Testis (tissue), 5 donors: ENCODE data around the gene TLX1. TPM values are rescaled to one million over a fixed set of nuclear protein-coding genes. Genes with fewer than 3 reads are reported as not detected.

Experiments
- DNase-seq: peaks from one replicate; pipeline ENCODE4 v3.0.0-alpha.2; 2019
- H3K27ac ChIP-seq, 2 donors: fragments of 200-600 bp; sonication (generic); one replicate each; pipeline ENCODE4 v1.5.1; 2019
- H3K27me3 ChIP-seq: fragments of 200-600 bp; sonication (generic); one replicate; pipeline ENCODE4 v1.5.1; 2019
- H3K36me3 ChIP-seq: fragments of 200-600 bp; sonication (generic); one replicate; pipeline ENCODE4 v1.5.1; 2017; ENCODE audit warnings: low read depth; ENCODE audit errors: missing control alignments
- H3K4me1 ChIP-seq: fragments of 200-600 bp; sonication (generic); one replicate; pipeline ENCODE4 v1.5.1; 2019
- H3K4me3 ChIP-seq, 2 donors: fragments of 200-600 bp; sonication (generic); one replicate each; pipeline ENCODE4 v1.5.1; 2017 to 2019
- H3K9me3 ChIP-seq: fragments of 200-600 bp; sonication (generic); one replicate; pipeline ENCODE4 v1.5.1; 2017
- POLR2A ChIP-seq: fragments of 450-650 bp; IDR thresholded peaks from one replicate; pipeline ENCODE4 v1.6.1; 2017; ENCODE audit warnings: antibody characterized with exemption, mild to moderate bottlenecking, moderate library complexity
- WGBS, 2 donors: methylation state at CpG; one replicate each; pipeline ENCODE4 v1.1.5; 2018; 5-methylcytosine and 5-hydroxymethylcytosine counted together
- intact Hi-C: fragments of 100-400 bp; cut with DNase I; formaldehyde crosslinking; loops from one replicate; pipeline ENCODE4 v1.15.1; 2023; ENCODE audit warnings: low total_unique reads
- long read RNA-seq, 2 donors: transcript quantifications; one replicate each; lab custom pipeline, GENCODE V29; 2026
- polyA plus RNA-seq: library from polyadenylated mRNA; stranded (reverse); fragments of 350-450 nt; fragmentation: Illumina TruSeq; extraction: RNeasy Lipid Tissue Mini Kit (QIAGEN cat#74804); gene quantifications from one replicate; pipeline ENCODE4 v1.2.3, GENCODE V29; 2014; ENCODE audit warnings: low read depth, low replicate concordance; ENCODE audit not compliant: insufficient read depth
- total RNA-seq, 2 donors: library from RNA; depleted of rRNA; stranded (reverse); fragments of >200 nt; gene quantifications; one replicate each; pipeline ENCODE4 v1.2.3, GENCODE V29; 2016
- TF ChIP-seq, protein P1 (sequence below), 3 experiments: fragments of 450-650 bp in 2 of 3; fragments of 200-600 bp in 1 of 3; sonication (generic) in 1 of 3; IDR thresholded peaks; one replicate each; pipeline ENCODE4 v1.5.1; 2016 to 2019; ENCODE audit warnings: antibody characterized with exemption in 3 of 3, mild to moderate bottlenecking in 2 of 3, moderate library complexity in 1 of 3

TLX1 gene
- 1 to 10 TPM in 1 of 2 donors, under 1 TPM in 1; 0.99 to 1.7 TPM for total RNA-seq
- polyA plus RNA-seq, result 0.44 TPM
- long read RNA-seq, donor 1, result 0 reads
- long read RNA-seq, donor 2, result 0 reads

DNA sequence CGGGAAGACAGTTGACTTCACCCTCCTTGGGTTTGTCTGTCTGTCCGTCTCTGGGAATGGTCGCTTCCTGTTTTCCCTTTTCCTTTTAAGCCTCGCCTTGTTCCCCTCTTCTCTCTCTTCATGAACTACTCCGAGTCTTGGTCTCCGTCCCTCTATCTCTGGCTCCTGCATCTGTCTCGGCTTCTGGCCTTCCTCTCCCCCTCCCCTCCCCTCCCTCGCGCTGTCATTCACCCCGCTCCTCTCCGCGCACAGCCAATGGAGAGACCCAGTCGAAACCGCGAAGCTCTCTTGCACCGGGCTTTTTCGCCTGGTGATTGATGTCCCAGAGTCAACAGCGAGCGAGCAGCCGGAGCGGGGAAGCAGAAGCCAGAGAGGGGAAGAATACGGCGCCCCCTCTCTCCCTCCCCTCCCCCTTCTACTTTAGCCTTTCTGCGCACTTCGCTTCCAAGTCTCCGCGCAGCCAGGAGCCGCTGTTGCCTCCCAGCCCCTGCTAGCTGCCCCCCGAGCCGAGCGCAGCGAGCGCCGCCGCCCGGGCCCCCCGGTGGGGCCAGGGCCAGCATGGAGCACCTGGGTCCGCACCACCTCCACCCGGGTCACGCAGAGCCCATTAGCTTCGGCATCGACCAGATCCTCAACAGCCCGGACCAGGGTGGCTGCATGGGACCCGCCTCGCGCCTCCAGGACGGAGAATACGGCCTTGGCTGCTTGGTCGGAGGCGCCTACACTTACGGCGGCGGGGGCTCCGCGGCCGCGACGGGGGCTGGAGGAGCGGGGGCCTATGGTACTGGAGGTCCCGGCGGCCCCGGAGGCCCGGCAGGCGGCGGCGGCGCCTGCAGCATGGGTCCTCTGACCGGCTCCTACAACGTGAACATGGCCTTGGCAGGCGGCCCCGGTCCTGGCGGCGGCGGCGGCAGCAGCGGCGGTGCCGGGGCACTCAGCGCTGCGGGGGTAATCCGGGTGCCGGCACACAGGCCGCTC lies at the start of gene TLX1:
Gene TLX1 (plus strand): TSS at position 317 of the 978 bp plus-strand sequence. CDS start 242 bp downstream, at position 559.
- intact Hi-C loops, result no loop called here
- no peak within 1 kb of the TSS for H3K27ac ChIP-seq
- no peaks in the 10 kb centered on the region for H3K9me3 ChIP-seq
- no peak for DNase-seq
- TF ChIP-seq POLR2A, result no peak
- TF ChIP-seq, protein P1, sequence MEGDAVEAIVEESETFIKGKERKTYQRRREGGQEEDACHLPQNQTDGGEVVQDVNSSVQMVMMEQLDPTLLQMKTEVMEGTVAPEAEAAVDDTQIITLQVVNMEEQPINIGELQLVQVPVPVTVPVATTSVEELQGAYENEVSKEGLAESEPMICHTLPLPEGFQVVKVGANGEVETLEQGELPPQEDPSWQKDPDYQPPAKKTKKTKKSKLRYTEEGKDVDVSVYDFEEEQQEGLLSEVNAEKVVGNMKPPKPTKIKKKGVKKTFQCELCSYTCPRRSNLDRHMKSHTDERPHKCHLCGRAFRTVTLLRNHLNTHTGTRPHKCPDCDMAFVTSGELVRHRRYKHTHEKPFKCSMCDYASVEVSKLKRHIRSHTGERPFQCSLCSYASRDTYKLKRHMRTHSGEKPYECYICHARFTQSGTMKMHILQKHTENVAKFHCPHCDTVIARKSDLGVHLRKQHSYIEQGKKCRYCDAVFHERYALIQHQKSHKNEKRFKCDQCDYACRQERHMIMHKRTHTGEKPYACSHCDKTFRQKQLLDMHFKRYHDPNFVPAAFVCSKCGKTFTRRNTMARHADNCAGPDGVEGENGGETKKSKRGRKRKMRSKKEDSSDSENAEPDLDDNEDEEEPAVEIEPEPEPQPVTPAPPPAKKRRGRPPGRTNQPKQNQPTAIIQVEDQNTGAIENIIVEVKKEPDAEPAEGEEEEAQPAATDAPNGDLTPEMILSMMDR (IDR thresholded peaks at IDR 0.05), result no peak
- WGBS, 2 donors, result 2 to 3% methylated on average over 35 to 78 of the region's 83 CpGs
- no peaks in the 10 kb centered on the region for H3K36me3 ChIP-seq
- H3K4me1 ChIP-seq, result peaks cover 8% of the 10 kb centered on the region
- H3K4me3 ChIP-seq, result peak within 1 kb of the TSS; percentile 5 to 33
- no peaks in the 10 kb centered on the region for H3K27me3 ChIP-seq

DNA sequence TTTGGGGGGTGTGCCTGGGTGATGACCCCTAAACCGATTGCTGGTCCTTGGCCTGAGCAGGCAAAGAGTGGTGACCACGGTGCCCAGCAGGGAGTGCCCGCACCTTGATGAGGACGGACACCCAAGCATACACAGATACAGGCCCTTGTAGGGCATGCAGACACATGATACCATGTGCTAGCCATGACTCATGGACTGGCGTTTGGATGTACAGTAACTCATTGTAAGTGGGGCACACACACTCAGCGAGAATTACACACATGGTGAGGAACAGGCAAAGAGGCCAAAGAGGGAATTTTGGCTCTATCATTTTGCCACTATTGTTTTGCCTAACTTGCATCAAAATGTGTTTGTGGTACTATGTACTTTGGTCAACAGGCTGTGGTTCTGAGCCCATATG lies 45.3 kb upstream of the TLX1 start:
- Histone ChIP-seq H3K27me3 (no peaks in the 10 kb centered on the region), H3K27ac (no peak overlapping the region), H3K4me1 (no peaks in the 10 kb centered on the region), H3K36me3 (no peaks in the 10 kb centered on the region), H3K9me3 (no peaks in the 10 kb centered on the region), H3K4me3 (no peak overlapping the region)
- no peak for DNase-seq
- 81 to 84% methylated on average over 6 of the region's 6 CpGs for WGBS, 2 donors
- TF ChIP-seq, protein P1 (IDR thresholded peaks at IDR 0.05), result no peak
- no peak for TF ChIP-seq POLR2A
- intact Hi-C loops, result no loop called here

DNA sequence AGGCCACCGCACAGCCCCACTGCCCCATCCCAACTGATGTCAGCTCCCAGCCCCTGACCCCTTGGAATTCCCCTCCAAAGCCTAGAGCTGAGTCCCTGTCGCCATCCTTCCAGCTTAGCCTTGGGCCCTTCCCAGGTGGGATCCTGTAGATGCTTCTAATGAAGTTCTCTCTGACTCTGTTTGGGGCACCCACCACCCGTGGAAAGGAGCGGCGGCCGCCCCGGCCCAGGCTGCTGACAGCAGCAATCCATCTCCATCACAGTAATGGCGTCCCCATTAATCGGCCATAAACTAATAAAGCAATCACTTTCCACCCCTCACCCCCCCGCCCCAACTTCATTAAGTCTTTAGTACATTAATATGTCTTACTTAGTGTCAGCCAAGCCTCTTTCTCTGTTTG lies 43.7 kb upstream of the TLX1 start:
- no peaks in the 10 kb centered on the region for H3K36me3 ChIP-seq
- 28 to 60% methylated on average over 10 of the region's 10 CpGs for WGBS, 2 donors
- DNase-seq, result no peak

DNA sequence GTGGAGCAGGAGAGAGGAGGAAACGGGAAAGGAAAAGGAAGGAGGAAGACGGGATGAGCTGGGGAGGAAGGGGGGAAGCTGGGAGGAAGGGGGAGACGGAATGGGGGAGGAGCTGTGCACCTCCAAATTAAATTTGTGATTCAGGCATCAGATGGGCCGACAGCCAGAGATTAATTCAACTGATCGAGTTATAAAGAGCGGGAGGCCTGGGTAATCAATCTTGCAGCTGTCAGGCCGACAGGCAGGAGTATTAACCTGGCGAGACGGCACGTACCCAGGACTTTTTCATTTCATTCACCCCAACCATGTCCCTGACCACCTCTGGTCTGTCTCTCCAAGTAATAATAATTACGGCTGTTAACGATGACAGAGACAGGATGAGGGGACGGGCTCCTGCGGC lies 43.1 kb upstream of the TLX1 start:
- no peak overlapping the region for H3K27ac ChIP-seq
- no peaks in the 10 kb centered on the region for H3K36me3 ChIP-seq
- no peaks in the 10 kb centered on the region for H3K9me3 ChIP-seq
- H3K4me3 ChIP-seq, result no peak overlapping the region
- intact Hi-C loops, result no loop called here
- H3K27me3 ChIP-seq, result no peaks in the 10 kb centered on the region
- 37 to 40% methylated on average over 14 of the region's 14 CpGs for WGBS, 2 donors
- no peak for DNase-seq
- H3K4me1 ChIP-seq, result no peaks in the 10 kb centered on the region
- no peak for TF ChIP-seq POLR2A
- TF ChIP-seq, protein P1 (IDR thresholded peaks at IDR 0.05), result no peak

More for the DNA sequence above, 43.7 kb upstream of the TLX1 start:
- H3K4me3 ChIP-seq, result no peak overlapping the region
- no peak overlapping the region for H3K27ac ChIP-seq
- no peaks in the 10 kb centered on the region for H3K4me1 ChIP-seq
- no peak for TF ChIP-seq POLR2A
- TF ChIP-seq, protein P1 (IDR thresholded peaks at IDR 0.05), result no peak
- H3K9me3 ChIP-seq, result no peaks in the 10 kb centered on the region
- H3K27me3 ChIP-seq, result no peaks in the 10 kb centered on the region
- intact Hi-C loops, result no loop called here
